ENCODE measurements around the gene LDAH. TPM values are rescaled to one million over a fixed set of nuclear protein-coding genes. Genes with fewer than 3 reads are reported as not detected.
"Not testable (repeated sequence)": the region's sequence is repeated elsewhere in the genome, so short reads cannot be mapped to it uniquely, and the experiment has no call there.

The LDAH gene
- total RNA-seq, 2 donors from 2014 or later: 6.6 to 9.0 TPM

- intact Hi-C loops (cut with DNase I): no loop called here
- ATAC-seq (peak; percentile 27 to 37), DNase-seq (peak; percentile 25)
Observed at GRCh38 chr2:20728114-20728758, 94.7 kb downstream of the LDAH start.

GRCh38 chr2:20726913-20727312, 96.0 kb downstream of the LDAH start:
- DNase-seq (no peak), ATAC-seq (no peak)
- intact Hi-C loops (cut with DNase I): no loop called here

GRCh38 chr2:20725782-20726181, 97.1 kb downstream of the LDAH start:
- intact Hi-C loops (cut with DNase I): no loop called here
- DNase-seq: no peak
- no peak for ATAC-seq

DNA sequence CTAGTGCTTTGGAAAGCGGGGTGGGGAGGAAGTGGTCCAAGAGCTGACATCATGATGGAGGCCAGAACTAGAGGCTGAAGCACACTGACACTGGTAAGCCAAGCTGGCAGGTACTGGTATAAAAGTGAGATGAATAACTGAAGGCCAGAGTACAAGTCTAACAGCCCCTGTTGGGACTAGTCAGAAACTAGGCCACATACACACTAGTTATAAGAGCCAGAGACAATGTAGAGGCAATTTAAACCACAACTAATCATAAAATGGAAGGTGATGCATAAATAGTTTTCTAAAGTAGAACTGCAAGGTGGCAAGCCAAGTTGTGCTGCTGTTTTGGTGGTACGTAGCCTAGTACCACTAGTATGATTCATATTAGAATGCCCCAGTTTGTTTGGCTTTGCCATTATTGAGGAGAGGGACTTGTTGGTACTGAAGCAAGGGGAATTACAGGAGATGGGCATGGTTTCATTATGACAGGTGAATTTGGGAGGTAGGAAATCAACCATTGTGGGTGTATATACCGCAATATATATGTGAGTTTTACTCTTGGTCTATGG, 98.3 kb downstream of the LDAH start:
- no peak for ATAC-seq
- intact Hi-C loops (cut with DNase I): no loop called here
- DNase-seq: no peak

GRCh38 chr2:20723543-20723942, 99.4 kb downstream of the LDAH start:
- intact Hi-C loops (cut with DNase I): no loop called here
- DNase-seq (no peak), ATAC-seq (no peak)

DNA sequence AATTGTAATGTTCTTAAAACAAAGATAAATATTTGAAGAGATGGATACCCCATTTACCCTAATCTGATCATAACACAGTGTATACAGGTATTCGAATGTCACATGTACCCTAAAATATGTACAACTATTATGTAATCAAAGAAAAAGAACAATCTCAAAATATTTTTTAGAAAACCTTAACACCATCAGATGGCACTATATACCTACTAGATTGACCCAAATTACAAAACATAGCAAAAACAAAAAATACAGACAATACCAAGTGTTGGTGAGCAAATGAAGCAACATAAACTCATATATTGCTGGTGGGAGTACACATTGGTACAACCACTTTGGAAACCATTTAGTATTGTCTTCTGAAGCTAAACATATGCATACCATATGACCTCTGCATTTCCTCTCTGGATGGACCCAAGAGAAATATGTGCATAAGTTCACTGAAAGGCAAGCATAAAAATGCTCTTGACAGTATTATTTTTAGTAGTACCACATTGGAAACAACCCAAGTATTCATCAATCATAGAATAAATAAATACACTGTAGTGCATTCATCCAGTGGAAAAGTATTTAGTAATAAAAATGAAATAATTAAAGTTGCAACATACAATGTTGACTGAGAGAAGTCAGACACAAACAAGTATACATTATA, 100.2 kb downstream of the LDAH start:
- no peak for ATAC-seq
- intact Hi-C loops (cut with DNase I): no loop called here
- no peak for DNase-seq

DNA sequence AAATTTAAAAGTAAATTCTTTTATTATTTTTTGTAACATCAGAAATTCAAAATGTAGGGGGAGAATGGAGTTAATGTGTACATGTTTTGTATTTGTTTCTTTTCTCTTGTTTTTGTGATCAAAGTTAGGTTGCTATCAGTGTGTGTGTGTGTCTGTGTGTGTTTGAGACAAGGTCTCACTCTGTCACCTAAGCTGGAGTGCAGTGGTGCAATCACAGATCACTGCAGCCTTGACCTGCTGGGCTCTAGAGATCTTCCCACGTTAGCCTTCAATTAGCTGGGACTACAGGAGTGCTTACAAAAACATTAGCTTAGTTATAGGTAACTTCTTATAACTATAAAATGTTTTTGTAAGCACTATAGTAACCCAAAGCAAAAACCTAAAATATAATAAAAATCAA, 105.3 kb downstream of the LDAH start:
- no peak for ATAC-seq
- intact Hi-C loops (cut with DNase I): no loop called here
- DNase-seq: no peak

DNA sequence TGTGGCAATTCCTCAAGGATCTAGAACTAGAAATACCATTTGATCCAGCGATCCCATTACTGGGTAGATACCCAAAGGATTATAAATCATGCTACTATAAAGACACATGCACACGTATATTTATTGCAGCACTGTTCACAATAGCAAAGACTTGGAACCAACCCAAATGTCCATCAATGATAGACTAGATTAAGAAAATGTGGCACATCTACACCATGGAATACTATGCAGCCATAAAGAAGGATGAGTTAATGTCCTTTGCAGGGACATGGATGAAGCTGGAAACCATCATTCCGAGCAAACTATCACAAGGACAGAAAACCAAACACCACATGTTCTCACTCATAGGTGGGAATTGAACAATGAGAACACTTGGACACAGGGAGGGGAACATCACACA, 106.7 kb downstream of the LDAH start:
- intact Hi-C loops (cut with DNase I); DNase-seq; ATAC-seq: not testable (repeated sequence)

DNA sequence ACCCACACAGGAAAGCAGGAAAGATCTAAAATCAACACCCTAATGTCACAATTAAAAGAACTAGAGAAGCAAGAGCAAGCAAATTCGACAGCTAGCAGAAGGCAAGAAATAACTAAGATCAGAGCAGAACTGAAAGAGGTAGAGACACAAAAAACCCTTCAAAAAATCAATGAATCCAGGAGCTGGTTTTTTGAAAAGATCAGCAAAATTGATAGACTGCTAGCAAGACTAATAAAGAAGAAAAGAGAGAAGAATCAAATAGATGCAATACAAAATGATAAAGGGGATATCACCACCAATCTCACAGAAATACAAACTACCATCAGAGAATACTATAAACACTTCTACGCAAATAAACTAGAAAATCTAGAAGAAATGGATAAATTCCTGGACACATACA, 108.5 kb downstream of the LDAH start:
- ATAC-seq; intact Hi-C loops (cut with DNase I); DNase-seq: not testable (repeated sequence)

GRCh38 chr2:20713585-20713984, 109.3 kb downstream of the LDAH start:
- intact Hi-C loops (cut with DNase I); DNase-seq; ATAC-seq: not testable (repeated sequence)

DNA sequence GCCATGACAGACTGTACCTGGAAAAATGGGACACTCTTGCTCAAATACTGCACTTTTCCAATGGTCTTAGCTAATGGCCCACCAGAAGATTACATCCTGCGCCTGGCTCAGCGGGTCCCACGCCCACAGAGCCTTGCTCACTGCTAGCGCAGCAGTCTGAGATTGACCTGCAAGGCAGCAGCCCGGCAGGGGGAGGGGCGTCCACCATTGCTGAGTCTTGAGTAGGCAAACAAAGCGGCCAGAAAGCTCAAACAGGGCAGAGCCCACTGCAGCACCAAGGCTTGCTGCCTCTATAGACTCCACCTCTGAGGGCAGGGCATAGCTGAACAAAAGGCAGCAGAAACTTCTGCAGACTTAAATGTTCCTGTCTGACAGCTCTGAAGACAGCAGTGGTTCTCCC, 111.3 kb downstream of the LDAH start:
- intact Hi-C loops (cut with DNase I); DNase-seq; ATAC-seq: not testable (repeated sequence)

DNA sequence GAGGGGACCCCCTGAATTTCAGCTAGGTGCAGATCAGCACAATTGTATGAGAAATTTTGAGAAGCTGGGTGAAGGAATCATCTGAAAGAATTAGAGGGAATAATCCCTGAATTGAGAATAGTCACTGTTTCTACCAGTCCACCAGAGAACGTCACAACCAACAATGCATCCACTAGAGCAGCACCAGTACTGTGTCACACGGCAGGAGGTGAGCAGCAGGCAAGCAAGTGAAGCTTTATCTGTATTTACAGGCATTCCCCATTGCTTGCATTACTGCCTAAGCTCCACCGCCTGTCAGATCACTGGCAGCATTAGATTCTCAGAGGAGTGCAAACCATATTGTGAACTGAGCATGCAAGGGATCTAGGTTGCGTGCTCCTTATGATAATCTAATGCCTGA, 115.3 kb downstream of the LDAH start:
- no peak for DNase-seq
- intact Hi-C loops (cut with DNase I): no loop called here
- no peak for ATAC-seq

GRCh38 chr2:20706786-20707185, 116.1 kb downstream of the LDAH start:
- no peak for ATAC-seq
- DNase-seq: no peak
- intact Hi-C loops (cut with DNase I): no loop called here

GRCh38 chr2:20706217-20706616, 116.7 kb downstream of the LDAH start:
- ATAC-seq: no peak
- intact Hi-C loops (cut with DNase I): no loop called here
- no peak for DNase-seq

DNA sequence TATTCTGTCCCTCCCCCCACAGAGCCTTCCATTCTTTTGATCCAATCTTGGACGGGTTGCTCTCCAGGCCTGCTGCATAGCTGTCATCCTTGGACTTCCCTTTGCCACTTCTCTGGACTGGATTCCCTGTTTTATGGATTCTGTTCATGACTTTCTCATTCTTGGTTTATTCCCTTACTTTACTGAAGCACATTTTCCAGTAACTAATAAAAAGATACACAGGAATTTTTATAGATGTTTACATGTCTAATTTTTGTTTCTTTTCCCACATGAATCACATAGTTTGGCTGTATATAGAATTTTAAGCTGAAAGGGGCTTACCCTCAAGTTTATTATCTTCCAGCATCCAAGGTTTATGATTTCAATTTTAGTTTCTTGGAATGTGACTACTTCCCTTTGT, 118.0 kb downstream of the LDAH start:
- ATAC-seq (no peak), DNase-seq (no peak)
- intact Hi-C loops (cut with DNase I): no loop called here

DNA sequence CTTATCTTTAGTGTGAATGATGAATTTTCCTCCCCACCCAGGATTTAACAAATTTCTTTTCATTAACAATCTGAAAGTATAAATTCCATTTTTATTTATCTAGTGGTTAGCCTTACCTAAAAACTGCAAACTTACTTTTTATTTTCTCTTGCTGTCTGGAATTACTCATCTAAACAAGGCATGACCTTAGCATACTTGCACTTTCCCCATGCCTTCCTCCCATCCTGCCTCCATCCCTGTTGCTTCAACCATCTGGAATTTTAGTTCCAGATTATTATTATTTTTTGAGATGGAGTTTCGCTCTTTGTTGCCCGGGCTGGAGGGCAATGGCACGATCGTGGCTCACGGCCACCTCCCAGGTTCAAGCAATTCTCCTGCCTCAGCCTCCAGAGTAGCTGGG, 120.3 kb downstream of the LDAH start:
- DNase-seq: no peak
- no peak for ATAC-seq
- intact Hi-C loops (cut with DNase I): no loop called here

DNA sequence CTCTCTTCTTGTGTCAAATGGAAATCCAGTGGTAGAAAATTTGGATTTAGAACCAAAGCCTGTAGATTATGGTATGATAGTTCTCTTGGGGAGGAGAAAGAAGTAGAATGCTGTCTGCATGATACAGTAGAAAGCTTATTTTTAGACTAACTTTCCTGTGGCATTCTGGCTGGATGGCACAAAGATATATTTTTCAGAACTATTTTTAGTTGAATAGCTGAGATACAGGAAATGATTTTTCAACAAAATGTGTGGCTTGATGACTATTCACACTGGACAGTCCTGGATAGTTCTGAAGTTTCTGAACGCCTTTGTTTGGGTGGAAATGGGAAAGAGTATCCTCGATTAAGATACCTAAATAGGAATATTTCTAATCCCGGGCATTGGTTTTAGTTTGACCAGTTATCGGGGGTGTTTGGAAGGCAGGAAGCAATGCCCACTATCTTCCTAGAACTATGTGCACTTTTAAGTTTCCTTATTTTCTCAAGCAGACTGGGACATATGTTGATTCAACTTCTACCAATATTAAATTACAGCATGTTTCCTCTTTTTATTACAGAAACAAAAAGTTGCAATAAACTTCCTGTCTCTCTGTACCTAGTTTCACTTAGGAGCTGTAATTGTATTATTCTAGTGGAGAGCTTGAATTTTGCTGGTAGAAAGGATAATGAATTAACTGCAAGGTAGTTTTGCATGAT, 123.8 kb downstream of the LDAH start:
- DNase-seq: no peak
- no peak for ATAC-seq
- intact Hi-C loops (cut with DNase I): no loop called here

GRCh38 chr2:20697322-20697934, 125.5 kb downstream of the LDAH start:
- intact Hi-C loops (cut with DNase I): no loop called here
- DNase-seq (no peak), ATAC-seq (no peak)

DNA sequence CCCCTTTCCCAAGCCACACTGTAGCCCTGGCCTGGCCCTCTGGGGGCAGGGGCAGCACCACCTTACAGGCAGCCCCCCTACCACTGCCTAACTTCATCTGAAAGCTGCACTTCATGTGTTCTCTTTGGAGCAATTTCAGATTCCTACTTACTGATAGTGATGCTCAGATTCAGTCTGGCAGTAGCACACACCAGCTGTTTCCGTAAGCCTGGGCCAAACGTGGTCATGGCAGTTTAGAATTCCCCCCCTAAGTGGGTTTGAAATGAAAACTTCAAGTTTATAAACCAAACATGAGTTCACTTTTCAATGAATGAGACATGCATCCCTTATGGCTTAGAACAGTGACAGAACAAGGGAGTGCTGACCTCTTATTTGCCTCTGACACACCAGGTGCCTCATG, 126.5 kb downstream of the LDAH start:
- ATAC-seq: no peak
- no peak for DNase-seq
- intact Hi-C loops (cut with DNase I): no loop called here

DNA sequence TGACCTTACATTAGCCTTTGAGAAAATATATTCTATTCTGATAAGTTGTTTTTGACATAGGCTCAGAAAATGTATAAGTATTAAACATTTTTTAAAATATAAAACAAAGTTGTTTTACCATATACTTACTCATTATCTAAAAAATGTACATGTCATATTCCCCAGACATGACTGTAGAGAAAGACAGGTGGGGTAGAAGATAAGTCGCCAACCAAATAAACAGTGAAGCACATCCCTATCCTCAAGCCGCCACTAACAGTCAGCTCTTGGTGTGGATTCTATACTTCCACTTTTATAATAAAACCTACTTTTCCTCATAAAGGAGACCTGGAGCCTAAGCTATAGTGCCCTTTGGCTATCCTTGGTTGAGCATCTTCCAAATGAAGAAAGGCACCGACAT, 129.6 kb downstream of the LDAH start:
- intact Hi-C loops (cut with DNase I): no loop called here
- ATAC-seq (no peak), DNase-seq (no peak)
